Diencephalon (tissue), 1 donor: ENCODE results near the gene CELSR2. TPM values are rescaled to one million over a fixed set of nuclear protein-coding genes. Genes with fewer than 3 reads are reported as not detected.

Experiments
- total RNA-seq: library from RNA; depleted of rRNA; stranded (reverse); fragments of >200 nt; gene quantifications from one replicate; pipeline ENCODE4 v1.2.3, GENCODE V29; 2014

Gene CELSR2
- 40.8 TPM for total RNA-seq

GRCh38 chr1:109248797-109249629 is at the start of gene CELSR2:
Gene CELSR2, plus strand, starts transcription at chr1:109249539. Its CDS starts 541 bp downstream, at chr1:109250080.

GRCh38 chr1:109213824-109214693 is 35.3 kb upstream of the CELSR2 start, which contains the start of gene SARS1:
Gene SARS1, plus strand, starts transcription at chr1:109213918. Its CDS starts 75 bp downstream, at chr1:109213993.

GRCh38 chr1:109282952-109283747 is 33.8 kb downstream of the CELSR2 start, which contains the start of gene PSRC1:
Gene PSRC1, minus strand, starts transcription at chr1:109283145.

GRCh38 chr1:109306832-109307273 is 57.5 kb downstream of the CELSR2 start, which contains the start of gene MYBPHL:
Gene MYBPHL, minus strand, starts transcription at chr1:109307011. Its CDS starts 20 bp downstream, at chr1:109306991.

Other genes with a start within 250 kb of the CELSR2 start
- 195 TPM for gene WDR47, start 207.4 kb upstream of the CELSR2 start, total RNA-seq
- gene TAF13, start 173.5 kb upstream of the CELSR2 start, total RNA-seq, result 79.6 TPM
- 38.3 TPM for gene TMEM167B, start 158.8 kb upstream of the CELSR2 start, total RNA-seq
- gene ELAPOR1, start 135.4 kb upstream of the CELSR2 start, total RNA-seq, result 13.6 TPM
- 136 TPM for gene SARS1, start 35.6 kb upstream of the CELSR2 start, total RNA-seq
- 12.0 TPM for gene PSRC1, start 33.6 kb downstream of the CELSR2 start, total RNA-seq
- gene MYBPHL, start 57.5 kb downstream of the CELSR2 start, total RNA-seq, result 0.23 TPM
- 73.8 TPM for gene SORT1, start 148.4 kb downstream of the CELSR2 start, total RNA-seq
- 42.9 TPM for gene PSMA5, start 176.9 kb downstream of the CELSR2 start, total RNA-seq
- gene SYPL2, start 217.0 kb downstream of the CELSR2 start, total RNA-seq, result not detected
- 5.5 TPM for gene ATXN7L2, start 234.4 kb downstream of the CELSR2 start, total RNA-seq
- gene CYB561D1, start 244.6 kb downstream of the CELSR2 start, total RNA-seq, result 6.9 TPM